ENCODE data around the gene PCDH15.

Gene PCDH15

DNA sequence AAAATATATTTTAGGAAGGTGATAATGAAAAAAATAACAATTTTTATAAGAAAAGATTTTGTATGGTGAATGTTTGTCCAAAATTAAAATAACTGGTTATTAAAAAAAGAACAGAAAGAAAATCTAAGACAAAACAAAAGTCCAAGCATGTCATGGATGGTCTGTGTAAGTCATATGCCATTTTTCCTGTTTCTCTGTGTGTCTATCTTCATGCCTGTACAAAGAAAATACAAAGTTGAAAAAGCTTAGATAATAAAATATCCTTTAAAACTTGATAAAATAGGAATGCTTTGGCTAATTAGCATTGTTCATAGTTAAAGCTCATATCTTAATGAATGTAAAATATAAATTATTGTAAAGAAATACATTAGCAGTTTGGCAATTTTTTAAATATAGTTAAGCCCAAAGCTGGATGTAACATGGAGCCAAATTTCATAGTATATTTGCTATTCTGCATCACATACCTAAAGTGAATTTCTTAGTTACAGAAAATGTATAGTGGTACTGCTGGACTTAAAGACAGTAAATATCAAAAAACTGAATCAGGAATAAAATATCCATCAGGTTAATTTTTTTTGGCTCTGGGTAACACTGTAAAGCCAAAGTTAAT, 661.1 kb downstream of the PCDH15 start:
- Histone ChIP-seq H3K14ac (ENCODE audit: low read length) (no peak overlapping the region), H3K27me3 (ENCODE audit: insufficient read depth, low read length) (no peaks in the 10 kb centered on the region), H2BK5ac (ENCODE audit: low read depth, low read length, poor library complexity) (no peak overlapping the region), H2BK12ac (ENCODE audit: low read length) (no peak overlapping the region), H2BK120ac (ENCODE audit: insufficient read depth, low read length, poor library complexity) (no peak overlapping the region), H3K4ac (ENCODE audit: low read depth, low read length) (no peak overlapping the region), H4K12ac (ENCODE audit: low read depth, low read length) (no peak overlapping the region), H3K79me1 (ENCODE audit: low read length) (no peaks in the 10 kb centered on the region), H3K18ac (ENCODE audit: low read length) (no peak overlapping the region), H3K23ac (ENCODE audit: low read length) (no peak overlapping the region), H3K4me2 (ENCODE audit: low read length) (no peak overlapping the region), H3K79me2 (ENCODE audit: control insufficient read depth, insufficient read depth, low read length, poor library complexity) (no peaks in the 10 kb centered on the region), H3K4me3 (ENCODE audit: low read depth, low read length) (no peak overlapping the region), H3K9me3 (ENCODE audit: insufficient read depth, low read depth, low read length) (peaks cover 7% of the 10 kb centered on the region), H4K8ac (ENCODE audit: low read depth, low read length) (no peak overlapping the region), H2AK5ac (ENCODE audit: low read length) (no peak overlapping the region), H3K36me3 (ENCODE audit: control insufficient read depth in 1 of 2, insufficient read depth in 2 of 2, low read length in 2 of 2) (peaks cover 3 to 4% of the 10 kb centered on the region in 2 experiments), H4K91ac (ENCODE audit: low read depth, low read length) (no peak overlapping the region), H3K4me1 (ENCODE audit: control insufficient read depth in 1 of 2, insufficient read depth in 2 of 2, low read length in 2 of 2) (no peaks in the 10 kb centered on the region), H3K9ac (ENCODE audit: low read length) (no peak overlapping the region), H2AFZ (ENCODE audit: insufficient read depth, low read length, poor library complexity) (no peak overlapping the region), H3K27ac (ENCODE audit: low read depth, low read length) (no peak overlapping the region)
- no peak for DNase-seq

DNA sequence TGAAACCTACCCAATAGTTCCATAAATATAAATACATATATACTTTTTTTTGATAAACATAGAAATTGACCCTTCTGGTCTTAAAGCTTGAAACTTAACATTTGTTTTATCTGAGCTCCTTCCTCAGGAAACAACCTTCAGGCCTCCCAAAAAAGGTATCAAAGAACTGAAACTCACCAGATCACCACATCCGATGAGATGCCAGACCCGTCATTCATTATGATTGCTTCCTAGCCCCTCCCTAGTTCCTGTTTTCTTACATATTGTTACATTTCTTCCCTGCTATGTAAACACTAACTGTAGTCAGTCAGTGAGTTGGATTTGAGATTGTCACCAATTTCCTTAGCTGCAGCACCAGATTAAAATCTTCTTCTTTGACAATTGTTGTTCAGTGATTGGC, 663.6 kb downstream of the PCDH15 start:
- Histone ChIP-seq H2BK120ac (ENCODE audit: insufficient read depth, low read length, poor library complexity) (no peak overlapping the region), H3K36me3 (ENCODE audit: control insufficient read depth in 1 of 2, insufficient read depth in 2 of 2, low read length in 2 of 2) (peaks cover 3 to 4% of the 10 kb centered on the region in 2 experiments), H4K91ac (ENCODE audit: low read depth, low read length) (no peak overlapping the region), H4K12ac (ENCODE audit: low read depth, low read length) (no peak overlapping the region), H3K4me1 (ENCODE audit: control insufficient read depth in 1 of 2, insufficient read depth in 2 of 2, low read length in 2 of 2) (no peaks in the 10 kb centered on the region), H3K27ac (ENCODE audit: low read depth, low read length) (no peak overlapping the region), H3K23ac (ENCODE audit: low read length) (no peak overlapping the region), H3K27me3 (ENCODE audit: insufficient read depth, low read length) (no peaks in the 10 kb centered on the region), H2BK12ac (ENCODE audit: low read length) (no peak overlapping the region), H2AK5ac (ENCODE audit: low read length) (no peak overlapping the region), H3K9ac (ENCODE audit: low read length) (no peak overlapping the region), H3K4ac (ENCODE audit: low read depth, low read length) (no peak overlapping the region), H2BK5ac (ENCODE audit: low read depth, low read length, poor library complexity) (no peak overlapping the region), H2AFZ (ENCODE audit: insufficient read depth, low read length, poor library complexity) (no peak overlapping the region), H3K4me2 (ENCODE audit: low read length) (no peak overlapping the region), H4K8ac (ENCODE audit: low read depth, low read length) (no peak overlapping the region), H3K14ac (ENCODE audit: low read length) (no peak overlapping the region), H3K4me3 (ENCODE audit: low read depth, low read length) (no peak overlapping the region), H3K9me3 (ENCODE audit: insufficient read depth, low read depth, low read length) (peaks cover 5% of the 10 kb centered on the region), H3K18ac (ENCODE audit: low read length) (no peak overlapping the region), H3K79me1 (ENCODE audit: low read length) (no peaks in the 10 kb centered on the region), H3K79me2 (ENCODE audit: control insufficient read depth, insufficient read depth, low read length, poor library complexity) (no peaks in the 10 kb centered on the region)
- WGBS (ENCODE audit: extremely low coverage, insufficient coverage, insufficient read length): no CpG with 5 or more reads among the region's 2 CpGs
- DNase-seq: no peak

DNA sequence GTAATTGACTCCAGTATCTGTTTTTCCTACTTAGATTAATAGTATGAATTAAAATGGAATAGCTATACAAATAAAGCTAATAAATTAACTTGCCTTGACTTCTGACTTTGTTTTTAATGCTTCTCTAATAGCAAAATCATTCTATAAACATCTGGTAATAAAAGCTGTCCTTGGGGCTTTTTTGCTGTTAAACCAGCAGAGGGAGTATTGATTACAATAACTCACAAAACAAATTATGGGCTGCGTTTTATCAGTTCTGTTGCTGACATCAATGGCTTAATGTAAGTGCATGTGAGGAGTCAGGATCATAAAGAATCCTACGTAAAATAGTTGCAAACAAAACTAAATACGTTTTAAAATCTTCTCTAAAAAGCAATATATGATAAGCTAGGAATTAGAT, 667.8 kb downstream of the PCDH15 start:
- Histone ChIP-seq H3K9me3 (ENCODE audit: insufficient read depth, low read depth, low read length) (no peaks in the 10 kb centered on the region), H3K4me1 (ENCODE audit: control insufficient read depth in 1 of 2, insufficient read depth in 2 of 2, low read length in 2 of 2) (no peaks in the 10 kb centered on the region), H4K91ac (ENCODE audit: low read depth, low read length) (no peak overlapping the region), H3K27ac (ENCODE audit: low read depth, low read length) (no peak overlapping the region), H3K14ac (ENCODE audit: low read length) (no peak overlapping the region), H3K4me3 (ENCODE audit: low read depth, low read length) (no peak overlapping the region), H3K79me1 (ENCODE audit: low read length) (no peaks in the 10 kb centered on the region), H4K12ac (ENCODE audit: low read depth, low read length) (no peak overlapping the region), H3K4ac (ENCODE audit: low read depth, low read length) (no peak overlapping the region), H3K36me3 (ENCODE audit: control insufficient read depth in 1 of 2, insufficient read depth in 2 of 2, low read length in 2 of 2) (no peaks in the 10 kb centered on the region), H3K79me2 (ENCODE audit: control insufficient read depth, insufficient read depth, low read length, poor library complexity) (no peaks in the 10 kb centered on the region), H3K18ac (ENCODE audit: low read length) (no peak overlapping the region), H3K9ac (ENCODE audit: low read length) (no peak overlapping the region), H3K4me2 (ENCODE audit: low read length) (no peak overlapping the region), H2AFZ (ENCODE audit: insufficient read depth, low read length, poor library complexity) (no peak overlapping the region), H2BK120ac (ENCODE audit: insufficient read depth, low read length, poor library complexity) (no peak overlapping the region), H2BK12ac (ENCODE audit: low read length) (no peak overlapping the region), H2BK5ac (ENCODE audit: low read depth, low read length, poor library complexity) (no peak overlapping the region), H3K27me3 (ENCODE audit: insufficient read depth, low read length) (no peaks in the 10 kb centered on the region), H2AK5ac (ENCODE audit: low read length) (no peak overlapping the region), H3K23ac (ENCODE audit: low read length) (no peak overlapping the region), H4K8ac (ENCODE audit: low read depth, low read length) (no peak overlapping the region)
- no peak for DNase-seq
- WGBS (ENCODE audit: extremely low coverage, insufficient coverage, insufficient read length): no CpG with 5 or more reads among the region's 3 CpGs

DNA sequence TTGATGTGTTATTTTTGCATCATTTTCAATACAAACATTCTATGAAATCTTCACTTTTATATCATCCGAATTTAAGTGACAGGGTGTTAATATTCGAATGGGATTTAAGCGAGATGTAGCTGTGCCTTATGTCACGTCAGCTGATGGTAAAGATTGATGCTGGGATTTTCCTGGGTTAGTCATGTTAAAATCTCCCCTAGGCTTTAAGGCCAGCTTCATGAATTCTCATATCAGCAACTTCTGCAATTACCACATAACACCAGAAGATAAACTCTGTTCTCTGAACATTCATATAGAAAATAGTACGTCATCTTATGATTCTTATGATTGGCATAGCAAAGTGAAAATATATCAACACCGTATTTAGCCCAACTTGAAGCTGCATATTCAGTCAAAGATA, 669.2 kb downstream of the PCDH15 start:
- no peaks in the 10 kb centered on the region for H3K9me3 ChIP-seq (ENCODE audit: insufficient read depth, low read depth, low read length)
- H3K23ac ChIP-seq (ENCODE audit: low read length): no peak overlapping the region
- H3K18ac ChIP-seq (ENCODE audit: low read length): no peak overlapping the region
- H3K14ac ChIP-seq (ENCODE audit: low read length): no peak overlapping the region
- H2AK5ac ChIP-seq (ENCODE audit: low read length): no peak overlapping the region
- no peak overlapping the region for H3K4me2 ChIP-seq (ENCODE audit: low read length)
- H3K36me3 ChIP-seq (ENCODE audit: control insufficient read depth in 1 of 2, insufficient read depth in 2 of 2, low read length in 2 of 2): no peaks in the 10 kb centered on the region
- H3K9ac ChIP-seq (ENCODE audit: low read length): no peak overlapping the region
- no peak overlapping the region for H2BK120ac ChIP-seq (ENCODE audit: insufficient read depth, low read length, poor library complexity)
- no peak overlapping the region for H2BK12ac ChIP-seq (ENCODE audit: low read length)
- no peak overlapping the region for H2AFZ ChIP-seq (ENCODE audit: insufficient read depth, low read length, poor library complexity)
- H4K91ac ChIP-seq (ENCODE audit: low read depth, low read length): no peak overlapping the region
- no CpG with 5 or more reads among the region's 6 CpGs for WGBS (ENCODE audit: extremely low coverage, insufficient coverage, insufficient read length)
- no peak overlapping the region for H4K12ac ChIP-seq (ENCODE audit: low read depth, low read length)
- H3K4ac ChIP-seq (ENCODE audit: low read depth, low read length): no peak overlapping the region
- H3K79me1 ChIP-seq (ENCODE audit: low read length): no peaks in the 10 kb centered on the region
- no peak for DNase-seq
- H3K4me1 ChIP-seq (ENCODE audit: control insufficient read depth in 1 of 2, insufficient read depth in 2 of 2, low read length in 2 of 2): no peaks in the 10 kb centered on the region
- no peak overlapping the region for H3K4me3 ChIP-seq (ENCODE audit: low read depth, low read length)
- H4K8ac ChIP-seq (ENCODE audit: low read depth, low read length): no peak overlapping the region
- no peak overlapping the region for H3K27ac ChIP-seq (ENCODE audit: low read depth, low read length)
- no peak overlapping the region for H2BK5ac ChIP-seq (ENCODE audit: low read depth, low read length, poor library complexity)
- no peaks in the 10 kb centered on the region for H3K79me2 ChIP-seq (ENCODE audit: control insufficient read depth, insufficient read depth, low read length, poor library complexity)
- H3K27me3 ChIP-seq (ENCODE audit: insufficient read depth, low read length): no peaks in the 10 kb centered on the region

All from trophoblast cell (in vitro differentiated cells and primary cell).